Astrocyte (in vitro differentiated cells and primary cell): ENCODE measurements around the gene CHMP1A. TPM values are rescaled to one million over a fixed set of nuclear protein-coding genes. Genes with fewer than 3 reads are reported as not detected.

ENCODE experiments used
- DNase-seq: peaks from one replicate; pipeline ENCODE4 v3.0.0-alpha.2; 2010; ENCODE audit warnings: low read depth
- FAIRE-seq: peaks from 2 replicates; lab custom pipeline; 2011; peaks lifted over from hg19 to GRCh38; lab: Jason Lieb, UNC
- H2AFZ ChIP-seq: 2 replicates; pipeline ENCODE4 v1.6.0; 2012; ENCODE audit warnings: low read depth, low read length, inconsistent platforms
- H3K27ac ChIP-seq: 2 replicates; pipeline ENCODE4 v1.5.1; 2011; ENCODE audit warnings: low read depth, low read length, inconsistent platforms
- H3K27me3 ChIP-seq: 2 replicates; pipeline ENCODE4 v1.6.0; 2011; ENCODE audit warnings: low read length, inconsistent platforms; ENCODE audit not compliant: insufficient read depth
- H3K36me3 ChIP-seq: 2 replicates; pipeline ENCODE4 v1.5.1; 2011; ENCODE audit warnings: low read length, inconsistent platforms; ENCODE audit not compliant: insufficient read depth
- H3K4me1 ChIP-seq: 2 replicates; pipeline ENCODE4 v1.5.1; 2011; ENCODE audit warnings: low read length, inconsistent platforms; ENCODE audit not compliant: insufficient read depth
- H3K4me2 ChIP-seq: 2 replicates; pipeline ENCODE4 v1.6.0; 2012; ENCODE audit warnings: low read length, inconsistent platforms
- H3K4me3 ChIP-seq: 2 replicates; pipeline ENCODE4 v1.5.1; 2011; ENCODE audit warnings: low read depth, mild to moderate bottlenecking, low read length, inconsistent platforms; ENCODE audit not compliant: insufficient read depth
- H3K79me2 ChIP-seq: 2 replicates; pipeline ENCODE4 v1.6.0; 2012; ENCODE audit warnings: mild to moderate bottlenecking, low read length, inconsistent platforms; ENCODE audit not compliant: insufficient read depth
- H3K9ac ChIP-seq: 2 replicates; pipeline ENCODE4 v1.6.0; 2012; ENCODE audit warnings: mild to moderate bottlenecking, low read length, inconsistent platforms
- H3K9me3 ChIP-seq: 2 replicates; pipeline ENCODE4 v1.5.1; 2012; ENCODE audit warnings: low read depth, mild to moderate bottlenecking, low read length, inconsistent platforms; ENCODE audit not compliant: insufficient read depth
- H4K20me1 ChIP-seq: 2 replicates; pipeline ENCODE4 v1.6.0; 2012; ENCODE audit warnings: low read length, inconsistent platforms; ENCODE audit not compliant: insufficient read depth
- H3K27ac Mint-ChIP-seq: one replicate; pipeline ENCODE4 v1.8.0; 2021; ENCODE audit warnings: mild to moderate bottlenecking, mixed read lengths; ENCODE audit not compliant: unreplicated experiment
- H3K27me3 Mint-ChIP-seq: one replicate; pipeline ENCODE4 v1.8.0; 2021; ENCODE audit warnings: low read depth, mixed read lengths; ENCODE audit not compliant: unreplicated experiment
- H3K36me3 Mint-ChIP-seq: one replicate; pipeline ENCODE4 v1.8.0; 2021; ENCODE audit warnings: low read depth, mixed read lengths; ENCODE audit not compliant: unreplicated experiment
- H3K4me1 Mint-ChIP-seq: one replicate; pipeline ENCODE4 v1.8.0; 2021; ENCODE audit warnings: low read depth, mixed read lengths; ENCODE audit not compliant: unreplicated experiment
- H3K4me3 Mint-ChIP-seq: one replicate; pipeline ENCODE4 v1.8.0; 2021; ENCODE audit warnings: mild to moderate bottlenecking, moderate library complexity, mixed read lengths; ENCODE audit not compliant: unreplicated experiment
- H3K9me3 Mint-ChIP-seq: one replicate; pipeline ENCODE4 v1.8.0; 2021; ENCODE audit warnings: mild to moderate bottlenecking, mixed read lengths; ENCODE audit not compliant: unreplicated experiment
- CTCF ChIP-seq: IDR thresholded peaks from 2 replicates; pipeline ENCODE4 v1.5.1; 2011; ENCODE audit warnings: low read depth, mild to moderate bottlenecking, inconsistent platforms, low read length, moderate library complexity; ENCODE audit not compliant: insufficient read depth
- EZH2 ChIP-seq: IDR thresholded peaks from 2 replicates; pipeline ENCODE4 v1.6.1; 2012; ENCODE audit warnings: mild to moderate bottlenecking, low read length, inconsistent platforms; ENCODE audit not compliant: insufficient read depth
- total RNA-seq: library from RNA; stranded (reverse); gene quantifications from 2 replicates; pipeline ENCODE4 v1.2.1, GENCODE V29; 2021

Gene CHMP1A
- total RNA-seq, 1 donor from 2014 or later = 85.7 TPM

- DNase-seq = no peak
- Histone ChIP-seq H3K36me3 (peaks cover 8% of the 10 kb centered on the region), H3K9me3 (peaks cover 3% of the 10 kb centered on the region), H3K79me2 (peaks cover 25% of the 10 kb centered on the region), H3K27ac (no peak overlapping the region), H3K9ac (no peak overlapping the region), H2AFZ (no peak overlapping the region), H3K27me3 (no peaks in the 10 kb centered on the region), H4K20me1 (peaks cover 14% of the 10 kb centered on the region), H3K4me3 (no peak overlapping the region), H3K4me2 (no peak overlapping the region), H3K4me1 (peaks cover 10% of the 10 kb centered on the region)
- peak overlapping the region; percentile 41 for H3K27ac Mint-ChIP-seq
- no peaks in the 10 kb centered on the region for H3K27me3 Mint-ChIP-seq
- H3K9me3 Mint-ChIP-seq = peaks cover 15% of the 10 kb centered on the region
- no peak for FAIRE-seq
- TF ChIP-seq CTCF (no peak), EZH2 (no peak)
- H3K36me3 Mint-ChIP-seq = peaks cover 20% of the 10 kb centered on the region
- peaks cover 4% of the 10 kb centered on the region for H3K4me1 Mint-ChIP-seq
- H3K4me3 Mint-ChIP-seq = peak overlapping the region; percentile 64
Measured at GRCh38 chr16:89688395-89688794, 30.9 kb upstream of the CHMP1A start.

- peaks cover 15% of the 10 kb centered on the region for H3K9me3 Mint-ChIP-seq
- Histone ChIP-seq H4K20me1 (peaks cover 14% of the 10 kb centered on the region), H2AFZ (peak overlapping the region; percentile 85), H3K9ac (peak overlapping the region; percentile 87), H3K4me3 (peak overlapping the region; percentile 78), H3K9me3 (peaks cover 3% of the 10 kb centered on the region), H3K79me2 (peaks cover 25% of the 10 kb centered on the region), H3K27me3 (no peaks in the 10 kb centered on the region), H3K27ac (peak overlapping the region; percentile 81), H3K4me2 (peak overlapping the region; percentile 99), H3K4me1 (peaks cover 10% of the 10 kb centered on the region), H3K36me3 (peaks cover 5% of the 10 kb centered on the region)
- peaks cover 20% of the 10 kb centered on the region for H3K36me3 Mint-ChIP-seq
- FAIRE-seq = no peak
- DNase-seq = peak; percentile 52
- peaks cover 4% of the 10 kb centered on the region for H3K4me1 Mint-ChIP-seq
- no peaks in the 10 kb centered on the region for H3K27me3 Mint-ChIP-seq
- TF ChIP-seq CTCF (no peak), EZH2 (no peak)
- H3K4me3 Mint-ChIP-seq = peak overlapping the region; percentile 94
- peak overlapping the region; percentile 85 for H3K27ac Mint-ChIP-seq
Measured at GRCh38 chr16:89687092-89687940, 29.8 kb upstream of the CHMP1A start.
